SK-N-SH (cell line): Measurements from ENCODE around the gene TUBB6.

Experiments
- GABPA ChIP-seq: IDR thresholded peaks from 2 replicates; pipeline ENCODE4 v1.4.0; 2012; ENCODE audit warnings: low read depth, mild to moderate bottlenecking
- JUND ChIP-seq: IDR thresholded peaks from 2 replicates; pipeline ENCODE4 v1.4.0; 2012
- POLR2AphosphoS5 ChIP-seq: IDR thresholded peaks from 2 replicates; pipeline ENCODE4 v1.6.1; 2012; ENCODE audit warnings: low read depth, low read length
- SIN3A ChIP-seq: IDR thresholded peaks from 2 replicates; pipeline ENCODE4 v1.6.1; 2012; ENCODE audit warnings: low read depth, mild to moderate bottlenecking, low read length, moderate library complexity, borderline replicate concordance
- TEAD4 ChIP-seq: IDR thresholded peaks from 2 replicates; pipeline ENCODE4 v1.4.0; 2012; ENCODE audit warnings: mild to moderate bottlenecking, borderline replicate concordance; ENCODE audit not compliant: insufficient read depth
- TF ChIP-seq, protein P1 (sequence below): fragments of 200-600 bp; sonication (generic); IDR thresholded peaks from 2 replicates; pipeline ENCODE4 v1.6.1; 2017; ENCODE audit warnings: antibody characterized with exemption, mild to moderate bottlenecking, moderate library complexity
- TF ChIP-seq, protein P2 (sequence below): IDR thresholded peaks from 2 replicates; pipeline ENCODE4 v1.4.0; 2012; ENCODE audit warnings: low read depth, borderline replicate concordance
- TF ChIP-seq, protein P3 (sequence below): IDR thresholded peaks from 2 replicates; pipeline ENCODE4 v1.4.0; 2012; ENCODE audit warnings: low read depth

DNA sequence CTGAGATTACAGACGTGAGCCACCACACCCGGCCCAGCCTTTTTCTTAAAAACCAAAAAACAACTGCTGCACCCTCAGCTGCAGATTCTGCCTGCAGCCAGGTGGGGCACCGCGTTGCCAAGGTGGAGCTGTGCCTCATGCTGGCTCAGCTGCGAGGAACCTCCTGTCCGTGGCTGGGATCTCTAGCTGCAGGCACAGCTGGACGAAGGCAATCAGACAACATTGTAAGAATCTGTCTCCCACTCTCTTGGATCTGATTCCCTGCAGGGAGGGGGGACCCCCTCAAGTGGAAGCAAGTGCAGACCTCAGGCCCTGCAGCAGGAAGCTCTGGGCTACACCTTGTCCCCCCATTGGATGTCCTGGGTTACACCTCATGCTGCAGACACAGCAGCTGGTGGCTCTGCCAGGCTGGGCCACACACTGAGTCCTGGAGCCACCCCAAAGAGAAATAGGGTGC lies 29.8 kb upstream of the TUBB6 start:
- TF ChIP-seq, protein P1, sequence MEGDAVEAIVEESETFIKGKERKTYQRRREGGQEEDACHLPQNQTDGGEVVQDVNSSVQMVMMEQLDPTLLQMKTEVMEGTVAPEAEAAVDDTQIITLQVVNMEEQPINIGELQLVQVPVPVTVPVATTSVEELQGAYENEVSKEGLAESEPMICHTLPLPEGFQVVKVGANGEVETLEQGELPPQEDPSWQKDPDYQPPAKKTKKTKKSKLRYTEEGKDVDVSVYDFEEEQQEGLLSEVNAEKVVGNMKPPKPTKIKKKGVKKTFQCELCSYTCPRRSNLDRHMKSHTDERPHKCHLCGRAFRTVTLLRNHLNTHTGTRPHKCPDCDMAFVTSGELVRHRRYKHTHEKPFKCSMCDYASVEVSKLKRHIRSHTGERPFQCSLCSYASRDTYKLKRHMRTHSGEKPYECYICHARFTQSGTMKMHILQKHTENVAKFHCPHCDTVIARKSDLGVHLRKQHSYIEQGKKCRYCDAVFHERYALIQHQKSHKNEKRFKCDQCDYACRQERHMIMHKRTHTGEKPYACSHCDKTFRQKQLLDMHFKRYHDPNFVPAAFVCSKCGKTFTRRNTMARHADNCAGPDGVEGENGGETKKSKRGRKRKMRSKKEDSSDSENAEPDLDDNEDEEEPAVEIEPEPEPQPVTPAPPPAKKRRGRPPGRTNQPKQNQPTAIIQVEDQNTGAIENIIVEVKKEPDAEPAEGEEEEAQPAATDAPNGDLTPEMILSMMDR: no peak
- no peak for TF ChIP-seq SIN3A
- TF ChIP-seq, protein P2, sequence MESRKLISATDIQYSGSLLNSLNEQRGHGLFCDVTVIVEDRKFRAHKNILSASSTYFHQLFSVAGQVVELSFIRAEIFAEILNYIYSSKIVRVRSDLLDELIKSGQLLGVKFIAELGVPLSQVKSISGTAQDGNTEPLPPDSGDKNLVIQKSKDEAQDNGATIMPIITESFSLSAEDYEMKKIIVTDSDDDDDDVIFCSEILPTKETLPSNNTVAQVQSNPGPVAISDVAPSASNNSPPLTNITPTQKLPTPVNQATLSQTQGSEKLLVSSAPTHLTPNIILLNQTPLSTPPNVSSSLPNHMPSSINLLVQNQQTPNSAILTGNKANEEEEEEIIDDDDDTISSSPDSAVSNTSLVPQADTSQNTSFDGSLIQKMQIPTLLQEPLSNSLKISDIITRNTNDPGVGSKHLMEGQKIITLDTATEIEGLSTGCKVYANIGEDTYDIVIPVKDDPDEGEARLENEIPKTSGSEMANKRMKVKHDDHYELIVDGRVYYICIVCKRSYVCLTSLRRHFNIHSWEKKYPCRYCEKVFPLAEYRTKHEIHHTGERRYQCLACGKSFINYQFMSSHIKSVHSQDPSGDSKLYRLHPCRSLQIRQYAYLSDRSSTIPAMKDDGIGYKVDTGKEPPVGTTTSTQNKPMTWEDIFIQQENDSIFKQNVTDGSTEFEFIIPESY: no peak
- TF ChIP-seq, protein P3, sequence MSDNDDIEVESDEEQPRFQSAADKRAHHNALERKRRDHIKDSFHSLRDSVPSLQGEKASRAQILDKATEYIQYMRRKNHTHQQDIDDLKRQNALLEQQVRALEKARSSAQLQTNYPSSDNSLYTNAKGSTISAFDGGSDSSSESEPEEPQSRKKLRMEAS: 0 out of 2 replicates have a peak, but pooled peaks have one; percentile 23
- TF ChIP-seq GABPA: no peak
- TF ChIP-seq JUND: no peak
- no peak for TF ChIP-seq POLR2AphosphoS5
- TF ChIP-seq TEAD4: no peak
